Loucy (cell line): ENCODE measurements around the gene LNPEP.

ENCODE experiments used
- H2AFZ ChIP-seq: fragments of 200-600 bp; sonication (generic); 2 replicates; pipeline ENCODE4 v1.6.0; 2016; ENCODE audit warnings: antibody characterized with exemption, mild to moderate bottlenecking, low read length, moderate library complexity
- H3F3A ChIP-seq: fragments of 200-600 bp; 2 replicates; pipeline ENCODE4 v1.6.0; 2016; ENCODE audit warnings: antibody characterized with exemption, low read depth, mild to moderate bottlenecking
- H3K27me3 ChIP-seq: fragments of 200-600 bp; sonication (generic); 2 replicates; pipeline ENCODE4 v1.6.1; 2014; ENCODE audit warnings: low read length, mild to moderate bottlenecking; ENCODE audit not compliant: insufficient read depth, poor library complexity, severe bottlenecking
- H3K36me3 ChIP-seq: fragments of 200-600 bp; sonication (generic); 2 replicates; pipeline ENCODE4 v1.6.1; 2016; ENCODE audit warnings: low read length; ENCODE audit not compliant: insufficient read depth
- H3K4me1 ChIP-seq: fragments of 200-600 bp; sonication (generic); 2 replicates; pipeline ENCODE4 v1.5.1; 2014; ENCODE audit warnings: low read length, mild to moderate bottlenecking; ENCODE audit not compliant: insufficient read depth, poor library complexity, severe bottlenecking
- H3K4me2 ChIP-seq: fragments of 200-600 bp; sonication (generic); 2 replicates; pipeline ENCODE4 v1.6.0; 2014; ENCODE audit warnings: antibody characterized with exemption, low read length, low read depth, mild to moderate bottlenecking; ENCODE audit not compliant: poor library complexity, severe bottlenecking
- H3K4me3 ChIP-seq: fragments of 200-600 bp; sonication (generic); 2 replicates; pipeline ENCODE4 v1.5.1; 2014; ENCODE audit warnings: low read length, mild to moderate bottlenecking, mixed read lengths; ENCODE audit not compliant: poor library complexity, severe bottlenecking
- H3K79me2 ChIP-seq: fragments of 200-600 bp; sonication (generic); 2 replicates; pipeline ENCODE4 v1.6.1; 2014; ENCODE audit warnings: low read length; ENCODE audit not compliant: insufficient read depth
- H3K9ac ChIP-seq: fragments of 200-600 bp; sonication (generic); 2 replicates; pipeline ENCODE4 v1.6.0; 2014; ENCODE audit warnings: mild to moderate bottlenecking, low read depth, low read length, moderate library complexity; ENCODE audit not compliant: poor library complexity, severe bottlenecking
- H3K9me2 ChIP-seq: fragments of 200-600 bp; sonication (generic); replicated peaks from 2 replicates; pipeline ENCODE4 v1.6.1; 2016; ENCODE audit warnings: low read depth, low read length, mixed read lengths
- H3K9me3 ChIP-seq: fragments of 200-600 bp; sonication (generic); 2 replicates; pipeline ENCODE4 v1.6.1; 2014; ENCODE audit warnings: mild to moderate bottlenecking, antibody characterized with exemption, low read length, low read depth; ENCODE audit not compliant: insufficient read depth
- H4K20me1 ChIP-seq: fragments of 200-600 bp; sonication (generic); 2 replicates; pipeline ENCODE4 v1.6.0; 2014; ENCODE audit warnings: antibody characterized with exemption, low read length, mild to moderate bottlenecking; ENCODE audit not compliant: insufficient read depth, poor library complexity, severe bottlenecking
- CTCF ChIP-seq: fragments of 200-600 bp; sonication (generic); conservative IDR thresholded peaks from 2 replicates; pipeline ENCODE4 v1.5.1; 2014; ENCODE audit warnings: mild to moderate bottlenecking, antibody characterized with exemption, low read length
- EZH2phosphoT487 ChIP-seq: fragments of 200-600 bp; IDR thresholded peaks from 2 replicates; pipeline ENCODE4 v1.6.1; 2018; ENCODE audit warnings: antibody characterized with exemption, mild to moderate bottlenecking, moderate library complexity, borderline replicate concordance

Gene LNPEP

GRCh38 chr5:96995419-96995818, 59.5 kb downstream of the LNPEP start:
- Histone ChIP-seq H3K9me3 (no peaks in the 10 kb centered on the region), H3K9ac (no peak overlapping the region), H3K36me3 (peaks cover 82% of the 10 kb centered on the region), H3K4me1 (peaks cover under 1% of the 10 kb centered on the region), H3F3A (no peaks in the 10 kb centered on the region), H3K4me2 (no peak overlapping the region), H4K20me1 (no peaks in the 10 kb centered on the region), H3K4me3 (no peak overlapping the region), H2AFZ (no peak overlapping the region), H3K27me3 (no peaks in the 10 kb centered on the region), H3K79me2 (no peaks in the 10 kb centered on the region), H3K9me2 (no peaks in the 10 kb centered on the region)
- no peak for TF ChIP-seq CTCF
- TF ChIP-seq EZH2phosphoT487: no peak

- H3K36me3 ChIP-seq: peaks cover 76% of the 10 kb centered on the region
- no peak overlapping the region for H3K4me3 ChIP-seq
- no peaks in the 10 kb centered on the region for H3K27me3 ChIP-seq
- TF ChIP-seq CTCF: peak; percentile 72
- no peak for TF ChIP-seq EZH2phosphoT487
- no peak overlapping the region for H3K9ac ChIP-seq
- no peak overlapping the region for H2AFZ ChIP-seq
- H3K9me3 ChIP-seq: no peaks in the 10 kb centered on the region
- no peaks in the 10 kb centered on the region for H3K79me2 ChIP-seq
- H4K20me1 ChIP-seq: no peaks in the 10 kb centered on the region
- H3K4me1 ChIP-seq: no peaks in the 10 kb centered on the region
- no peaks in the 10 kb centered on the region for H3K9me2 ChIP-seq
- H3F3A ChIP-seq: no peaks in the 10 kb centered on the region
- no peak overlapping the region for H3K4me2 ChIP-seq
Measured at GRCh38 chr5:96997265-96997859, 61.5 kb downstream of the LNPEP start.

GRCh38 chr5:96999856-97000255, 64.0 kb downstream of the LNPEP start:
- Histone ChIP-seq H3K27me3 (no peaks in the 10 kb centered on the region), H3K4me2 (no peak overlapping the region), H3K9me3 (no peaks in the 10 kb centered on the region), H4K20me1 (no peaks in the 10 kb centered on the region), H3F3A (no peaks in the 10 kb centered on the region), H2AFZ (no peak overlapping the region), H3K9me2 (no peaks in the 10 kb centered on the region), H3K4me1 (no peaks in the 10 kb centered on the region), H3K79me2 (no peaks in the 10 kb centered on the region), H3K36me3 (peaks cover 76% of the 10 kb centered on the region; the same call in 1 of the 2 replicates), H3K9ac (no peak overlapping the region), H3K4me3 (no peak overlapping the region)
- TF ChIP-seq EZH2phosphoT487: no peak
- no peak for TF ChIP-seq CTCF
